CD4-positive, alpha-beta T cell (primary cell): ENCODE results near the gene NAV2. TPM values are rescaled to one million over a fixed set of nuclear protein-coding genes. Genes with fewer than 3 reads are reported as not detected.

Source experiments
- ATAC-seq: fragments of 200-7000 bp; cut with Tn5 transposase; one replicate; pipeline ENCODE4 v1.10.0; 2022; ENCODE audit warnings: mild to moderate bottlenecking; ENCODE audit not compliant: poor library complexity
- CTCF ChIA-PET: fragments of 350-600 bp; sonication (Branson Sonifier 250); formaldehyde crosslinking; loops from one replicate; lab custom pipeline; 2021; ENCODE audit warnings: antibody characterized with exemption, inconsistent platforms; lab: Charles Lee
- POLR2A ChIA-PET: fragments of 350-600 bp; sonication (Branson Sonifier 250); formaldehyde crosslinking; loops from one replicate; lab custom pipeline; 2021; ENCODE audit warnings: antibody characterized with exemption, inconsistent platforms; lab: Charles Lee
- DNase-seq, 14 experiments: peaks; one replicate each; pipeline ENCODE4 v3.0.0-alpha.2; 2013 to 2020; ENCODE audit warnings: mixed read lengths in 2 of 14
- H3K27ac ChIP-seq, 2 donors: one replicate each; pipeline versions ENCODE4 v1.5.1 to v1.7.0; 2013; ENCODE audit warnings: low read length in 2 of 2, low read depth in 1 of 2, mild to moderate bottlenecking in 1 of 2
- H3K27me3 ChIP-seq, 2 experiments: 1 replicate in 1 of 2; 2 replicates in 1 of 2; pipeline versions ENCODE4 v1.6.1 to v1.7.0; 2013; ENCODE audit warnings: low read length in 2 of 2, control low read depth in 1 of 2, mild to moderate bottlenecking in 1 of 2, moderate library complexity in 1 of 2; ENCODE audit not compliant: insufficient read depth in 2 of 2, control insufficient read depth in 1 of 2
- H3K36me3 ChIP-seq: one replicate; pipeline ENCODE4 v1.6.1; 2013; ENCODE audit warnings: low read length, control low read depth; ENCODE audit not compliant: insufficient read depth
- H3K4me1 ChIP-seq: one replicate; pipeline ENCODE4 v1.6.1; 2013; ENCODE audit warnings: low read length, control low read depth; ENCODE audit not compliant: insufficient read depth
- H3K4me3 ChIP-seq: one replicate; pipeline ENCODE4 v1.5.1; 2013; ENCODE audit warnings: mild to moderate bottlenecking, low read length, moderate library complexity
- H3K9me3 ChIP-seq, 2 experiments: 1 replicate in 1 of 2; 2 replicates in 1 of 2; pipeline versions ENCODE4 v1.6.1 to v1.7.0; 2013; ENCODE audit warnings: low read length in 2 of 2, mild to moderate bottlenecking in 2 of 2, control low read depth in 1 of 2, moderate library complexity in 1 of 2; ENCODE audit not compliant: control insufficient read depth in 1 of 2, insufficient read depth in 1 of 2
- H3K27ac Mint-ChIP-seq: one replicate; pipeline ENCODE4 v1.8.0; 2020; ENCODE audit warnings: mixed read lengths
- H3K27me3 Mint-ChIP-seq: one replicate; pipeline ENCODE4 v1.8.0; 2021; ENCODE audit warnings: mixed read lengths
- H3K36me3 Mint-ChIP-seq: one replicate; pipeline ENCODE4 v1.8.0; 2021; ENCODE audit warnings: low read depth, mixed read lengths
- H3K4me1 Mint-ChIP-seq: one replicate; pipeline ENCODE4 v1.8.0; 2021; ENCODE audit warnings: low read depth, mixed read lengths
- H3K4me3 Mint-ChIP-seq: one replicate; pipeline ENCODE4 v1.8.0; 2020; ENCODE audit warnings: mild to moderate bottlenecking, mixed read lengths
- H3K9me3 Mint-ChIP-seq: one replicate; pipeline ENCODE4 v1.8.0; 2020; ENCODE audit warnings: mixed read lengths
- intact Hi-C, 2 experiments: fragments of 100-400 bp; cut with DNase I in 1 of 2; cut with micrococcal nuclease in 1 of 2; formaldehyde crosslinking; loops; one replicate each; pipeline versions ENCODE4 v1.15.1 to v1.9.0; 2023 to 2025; cut with DNase I, micrococcal nuclease
- total RNA-seq, 174 experiments: library from RNA in 2 of 174; stranded (reverse) in 2 of 174; gene quantifications; one replicate each; pipeline ENCODE4 v1.2.3 and lab custom pipeline; 2021 to 2026
- TF ChIP-seq, protein P1 (sequence below): fragments of 200-600 bp; IDR thresholded peaks from one replicate; pipeline ENCODE4 v1.8.0; 2022; ENCODE audit warnings: antibody characterized with exemption, mild to moderate bottlenecking

The NAV2 gene
- total RNA-seq, 2 experiments from 2014 or later: 0.55 to 0.64 TPM

DNA sequence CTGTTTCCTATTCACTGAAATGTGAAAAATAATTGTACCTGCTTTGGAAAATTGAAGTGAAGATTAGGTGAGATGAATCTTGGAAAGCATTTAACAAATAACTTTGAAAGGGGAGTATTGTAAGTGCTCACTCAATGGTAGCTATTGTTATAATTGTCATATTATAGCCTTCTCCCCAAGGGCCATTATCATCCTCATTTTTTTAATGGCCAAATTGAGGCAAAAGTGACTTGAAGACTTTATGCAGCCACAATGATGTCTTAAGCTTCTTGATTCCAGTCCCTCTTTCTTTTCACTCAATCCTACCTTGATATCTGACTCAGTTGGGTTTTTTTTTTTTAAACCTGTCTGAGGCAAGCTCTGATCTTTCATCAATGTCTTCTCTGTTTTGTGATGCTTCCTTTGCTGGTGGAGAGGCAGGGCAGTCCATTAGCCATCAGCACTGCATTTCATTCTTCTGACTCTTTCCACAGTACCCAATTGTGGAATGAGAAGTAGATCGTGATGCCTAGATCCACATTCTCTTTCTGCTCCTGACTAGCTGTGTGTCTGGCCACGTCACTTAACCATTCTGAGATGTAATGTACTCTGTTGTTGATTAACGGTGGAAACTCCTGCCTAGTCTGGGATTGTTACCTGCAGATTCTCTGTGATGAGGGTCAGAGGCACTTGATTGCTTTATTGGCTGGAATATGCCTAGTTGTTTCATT lies 346.3 kb downstream of the NAV2 start:
- Histone ChIP-seq H3K9me3 (no peaks in the 10 kb centered on the region), H3K4me3 (no peak overlapping the region), H3K36me3 (no peaks in the 10 kb centered on the region), H3K27me3 (no peaks in the 10 kb centered on the region), H3K27ac (no peak overlapping the region), H3K4me1 (no peaks in the 10 kb centered on the region)
- ChIA-PET POLR2A (no interaction called here), CTCF (no interaction called here)
- H3K4me1 Mint-ChIP-seq: no peaks in the 10 kb centered on the region
- DNase-seq: no peak
- intact Hi-C loops: no loop called here
- TF ChIP-seq, protein P1, sequence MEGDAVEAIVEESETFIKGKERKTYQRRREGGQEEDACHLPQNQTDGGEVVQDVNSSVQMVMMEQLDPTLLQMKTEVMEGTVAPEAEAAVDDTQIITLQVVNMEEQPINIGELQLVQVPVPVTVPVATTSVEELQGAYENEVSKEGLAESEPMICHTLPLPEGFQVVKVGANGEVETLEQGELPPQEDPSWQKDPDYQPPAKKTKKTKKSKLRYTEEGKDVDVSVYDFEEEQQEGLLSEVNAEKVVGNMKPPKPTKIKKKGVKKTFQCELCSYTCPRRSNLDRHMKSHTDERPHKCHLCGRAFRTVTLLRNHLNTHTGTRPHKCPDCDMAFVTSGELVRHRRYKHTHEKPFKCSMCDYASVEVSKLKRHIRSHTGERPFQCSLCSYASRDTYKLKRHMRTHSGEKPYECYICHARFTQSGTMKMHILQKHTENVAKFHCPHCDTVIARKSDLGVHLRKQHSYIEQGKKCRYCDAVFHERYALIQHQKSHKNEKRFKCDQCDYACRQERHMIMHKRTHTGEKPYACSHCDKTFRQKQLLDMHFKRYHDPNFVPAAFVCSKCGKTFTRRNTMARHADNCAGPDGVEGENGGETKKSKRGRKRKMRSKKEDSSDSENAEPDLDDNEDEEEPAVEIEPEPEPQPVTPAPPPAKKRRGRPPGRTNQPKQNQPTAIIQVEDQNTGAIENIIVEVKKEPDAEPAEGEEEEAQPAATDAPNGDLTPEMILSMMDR: no peak
- ATAC-seq: no peak
- H3K9me3 Mint-ChIP-seq: no peaks in the 10 kb centered on the region
- H3K27ac Mint-ChIP-seq: no peak overlapping the region
- H3K36me3 Mint-ChIP-seq: no peaks in the 10 kb centered on the region
- H3K27me3 Mint-ChIP-seq: no peaks in the 10 kb centered on the region
- H3K4me3 Mint-ChIP-seq: no peak overlapping the region

DNA sequence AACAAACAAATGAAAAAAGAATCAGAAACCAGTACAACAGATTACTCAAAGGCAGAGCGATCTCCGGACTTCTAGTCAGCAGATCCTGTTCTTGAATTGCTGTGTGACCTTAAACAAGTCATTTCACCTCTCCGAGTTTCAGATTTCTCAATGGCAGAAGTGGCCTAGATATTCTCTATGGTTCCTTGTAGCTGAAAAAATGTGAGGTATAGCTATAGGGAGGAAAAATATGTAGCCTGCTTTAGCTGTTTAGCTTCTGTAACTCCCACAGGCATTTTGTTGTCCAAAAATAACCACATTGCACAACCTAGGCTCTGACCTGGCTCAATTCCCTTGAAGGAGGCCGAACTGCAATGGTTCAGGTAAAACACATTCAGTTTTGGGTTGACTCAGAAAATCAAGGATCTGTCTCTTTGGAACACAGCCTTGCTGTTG lies 347.0 kb downstream of the NAV2 start:
- Histone ChIP-seq H3K36me3 (no peaks in the 10 kb centered on the region), H3K27me3 (no peaks in the 10 kb centered on the region), H3K4me3 (no peak overlapping the region), H3K4me1 (no peaks in the 10 kb centered on the region), H3K9me3 (no peaks in the 10 kb centered on the region), H3K27ac (no peak overlapping the region)
- no peaks in the 10 kb centered on the region for H3K27me3 Mint-ChIP-seq
- TF ChIP-seq, protein P1: no peak
- no peak overlapping the region for H3K4me3 Mint-ChIP-seq
- intact Hi-C loops: no loop called here
- DNase-seq: no peak
- no peaks in the 10 kb centered on the region for H3K9me3 Mint-ChIP-seq
- CTCF ChIA-PET: no interaction called here
- H3K4me1 Mint-ChIP-seq: no peaks in the 10 kb centered on the region
- H3K27ac Mint-ChIP-seq: no peak overlapping the region
- H3K36me3 Mint-ChIP-seq: no peaks in the 10 kb centered on the region
- ATAC-seq: no peak
- POLR2A ChIA-PET: no interaction called here

DNA sequence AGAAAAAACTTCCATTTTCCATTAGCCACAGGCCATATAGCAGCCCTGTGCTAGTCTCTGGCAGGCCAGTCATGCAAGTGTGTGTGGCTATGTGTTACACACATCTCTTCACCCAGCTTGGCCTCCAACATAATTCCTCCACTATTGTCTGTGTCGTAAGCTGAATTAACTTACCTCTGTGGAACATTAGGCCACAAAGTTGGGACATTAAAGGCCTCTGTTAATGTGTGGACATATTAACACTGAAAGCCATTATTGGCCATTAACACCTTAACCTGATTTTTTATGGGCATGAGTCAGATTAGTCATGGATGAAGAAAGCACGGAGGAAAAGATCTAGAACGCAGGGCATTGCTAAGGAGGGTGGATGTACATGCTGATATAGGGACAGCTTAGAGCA lies 347.5 kb downstream of the NAV2 start:
- Mint-ChIP-seq H3K9me3 (no peaks in the 10 kb centered on the region), H3K27me3 (no peaks in the 10 kb centered on the region), H3K4me3 (no peak overlapping the region), H3K27ac (no peak overlapping the region), H3K36me3 (no peaks in the 10 kb centered on the region), H3K4me1 (no peaks in the 10 kb centered on the region)
- no peak for DNase-seq
- CTCF ChIA-PET: no interaction called here
- no peak for ATAC-seq
- intact Hi-C loops: no loop called here
- TF ChIP-seq, protein P1: no peak
- Histone ChIP-seq H3K4me3 (no peak overlapping the region), H3K4me1 (no peaks in the 10 kb centered on the region), H3K27me3 (no peaks in the 10 kb centered on the region), H3K36me3 (no peaks in the 10 kb centered on the region), H3K27ac (no peak overlapping the region), H3K9me3 (no peaks in the 10 kb centered on the region)
- POLR2A ChIA-PET: no interaction called here
